ENCODE data around the gene ADARB2. TPM values are rescaled to one million over a fixed set of nuclear protein-coding genes. Genes with fewer than 3 reads are reported as not detected.

Gene ADARB2
- polyA plus RNA-seq, 1 donor, result 0.16 TPM

- DNase-seq (ENCODE audit: low read depth), result no peak
Observed at GRCh38 chr10:1411956-1412355, 325.4 kb downstream of the ADARB2 start.

GRCh38 chr10:1411451-1411850 is 325.9 kb downstream of the ADARB2 start:
- DNase-seq (ENCODE audit: low read depth), result no peak

- DNase-seq (ENCODE audit: low read depth), result no peak
Observed at GRCh38 chr10:1410469-1411395, 326.6 kb downstream of the ADARB2 start.

GRCh38 chr10:1410032-1410431 is 327.3 kb downstream of the ADARB2 start:
- no peak for DNase-seq (ENCODE audit: low read depth)

- no peak for DNase-seq (ENCODE audit: low read depth)
Observed at GRCh38 chr10:1409392-1409791, 327.9 kb downstream of the ADARB2 start.

- no peak for DNase-seq (ENCODE audit: low read depth)
Observed at GRCh38 chr10:1408651-1409367, 328.5 kb downstream of the ADARB2 start.

GRCh38 chr10:1406967-1407945 is 330.1 kb downstream of the ADARB2 start:
- DNase-seq (ENCODE audit: low read depth), result no peak

GRCh38 chr10:1406132-1406966 is 331.0 kb downstream of the ADARB2 start:
- DNase-seq (ENCODE audit: low read depth), result no peak

GRCh38 chr10:1404323-1405260 is 332.7 kb downstream of the ADARB2 start:
- DNase-seq (ENCODE audit: low read depth), result no peak

GRCh38 chr10:1403508-1404322 is 333.6 kb downstream of the ADARB2 start:
- DNase-seq (ENCODE audit: low read depth), result no peak

GRCh38 chr10:1402816-1403507 is 334.4 kb downstream of the ADARB2 start:
- no peak for DNase-seq (ENCODE audit: low read depth)

GRCh38 chr10:1402016-1402770 is 335.1 kb downstream of the ADARB2 start:
- DNase-seq (ENCODE audit: low read depth), result no peak

GRCh38 chr10:1401071-1401965 is 336.0 kb downstream of the ADARB2 start:
- no peak for DNase-seq (ENCODE audit: low read depth)

- DNase-seq (ENCODE audit: low read depth), result no peak
Observed at GRCh38 chr10:1400101-1401070, 336.9 kb downstream of the ADARB2 start.
